HepG2 (cell line): Measurements from ENCODE around the gene SECTM1. TPM values are rescaled to one million over a fixed set of nuclear protein-coding genes. Genes with fewer than 3 reads are reported as not detected.
A peak's percentile ranks its signal among the peaks of the same experiment; 100 is the strongest.

Source experiments
- ARNT ChIP-seq: fragments of 450-650 bp; IDR thresholded peaks from 2 replicates; pipeline ENCODE4 v1.6.1; 2017
- CBX5 ChIP-seq: sonication (generic); formaldehyde crosslinking; IDR thresholded peaks from 2 replicates; pipeline ENCODE4 v1.4.0; 2020; ENCODE audit warnings: missing genetic modification reagents, borderline replicate concordance
- CENPX ChIP-seq: sonication (generic); formaldehyde crosslinking; IDR thresholded peaks from 2 replicates; pipeline ENCODE4 v1.9.0; 2021; ENCODE audit warnings: mild to moderate bottlenecking, missing genetic modification reagents, moderate library complexity
- CHD2 ChIP-seq: IDR thresholded peaks from 2 replicates; pipeline ENCODE4 v1.6.1; 2011; ENCODE audit warnings: low read depth, low read length, improper control_type of control experiment
- EHMT2 ChIP-seq: fragments of 200-600 bp; sonication (generic); IDR thresholded peaks from 2 replicates; pipeline ENCODE4 v1.7.0; 2017; ENCODE audit warnings: antibody characterized with exemption, low read depth, low read length, borderline replicate concordance
- HNRNPLL ChIP-seq: fragments of 200-400 bp; formaldehyde crosslinking; IDR thresholded peaks from 2 replicates; pipeline ENCODE4 v1.6.1; 2017; ENCODE audit warnings: mild to moderate bottlenecking, low read depth, low read length; ENCODE audit not compliant: poor library complexity, severe bottlenecking
- MED8 ChIP-seq: sonication (generic); formaldehyde crosslinking; IDR thresholded peaks from 2 replicates; pipeline ENCODE4 v1.8.1; 2023; ENCODE audit warnings: mild to moderate bottlenecking, missing genetic modification reagents; ENCODE audit not compliant: insufficient replicate concordance
- NR2F2 ChIP-seq: IDR thresholded peaks from 2 replicates; pipeline ENCODE4 v1.6.1; 2012; ENCODE audit warnings: low read depth, inconsistent platforms, borderline replicate concordance
- RXRB ChIP-seq: IDR thresholded peaks from 2 replicates; pipeline ENCODE4 v1.6.1; 2016; ENCODE audit warnings: borderline replicate concordance, missing genetic modification reagents, missing compliant biosample characterization
- TBP ChIP-seq: sonication (generic); formaldehyde crosslinking; IDR thresholded peaks from 2 replicates; pipeline ENCODE4 v1.5.0; 2020; ENCODE audit warnings: missing genetic modification reagents
- ZNF121 ChIP-seq: sonication (generic); formaldehyde crosslinking; IDR thresholded peaks from 2 replicates; pipeline ENCODE4 v1.5.0; 2020; ENCODE audit warnings: mild to moderate bottlenecking, missing genetic modification reagents
- ZNF335 ChIP-seq: sonication (generic); formaldehyde crosslinking; IDR thresholded peaks from 2 replicates; pipeline ENCODE4 v1.4.0; 2020; ENCODE audit warnings: missing genetic modification reagents
- ZNF350 ChIP-seq: sonication (generic); formaldehyde crosslinking; IDR thresholded peaks from 2 replicates; pipeline ENCODE4 v1.4.0; 2020; ENCODE audit warnings: mild to moderate bottlenecking, low read depth, missing genetic modification reagents, borderline replicate concordance
- ZNF431 ChIP-seq: sonication (generic); formaldehyde crosslinking; IDR thresholded peaks from 2 replicates; pipeline ENCODE4 v1.9.0; 2022; ENCODE audit warnings: missing genetic modification reagents, low read depth, mild to moderate bottlenecking, borderline replicate concordance
- polyA plus RNA-seq, 8 experiments: library from polyadenylated mRNA; depleted of rRNA in 3 of 8; stranded (reverse) in 7 of 8; unstranded in 1 of 8; fragments of >200 nt; fragmentation: Illumina TruSeq in 4 of 8; extraction: Trizol in 4 of 8; gene quantifications; 2 replicates each; pipeline versions ENCODE4 v1.2.1 to v1.2.3, GENCODE V29; 2011 to 2016; ENCODE audit warnings: low read depth in 4 of 8, missing spikeins in 1 of 8, mixed read lengths in 1 of 8; ENCODE audit not compliant: insufficient read depth in 1 of 8
- total RNA-seq, 5 experiments: library from RNA; depleted of rRNA; stranded (reverse); fragments of >200 nt; fragmentation: Illumina TruSeq; extraction: Trizol; gene quantifications; 2 replicates each; pipeline ENCODE4 v1.2.3, GENCODE V29; 2016; ENCODE audit warnings: low read depth in 1 of 5
- TF ChIP-seq, protein P1 (sequence below): sonication (generic); formaldehyde crosslinking; IDR thresholded peaks from 2 replicates; pipeline ENCODE4 v1.4.0; 2020; ENCODE audit warnings: low read depth, mild to moderate bottlenecking, missing genetic modification reagents
- TF ChIP-seq, protein P2 (sequence below): sonication (generic); formaldehyde crosslinking; IDR thresholded peaks from 2 replicates; pipeline ENCODE4 v1.4.0; 2020; ENCODE audit warnings: missing genetic modification reagents, mild to moderate bottlenecking, borderline replicate concordance
- TF ChIP-seq, protein P3 (sequence below): sonication (generic); formaldehyde crosslinking; IDR thresholded peaks from 2 replicates; pipeline ENCODE4 v1.4.0; 2020; ENCODE audit warnings: missing genetic modification reagents
- TF ChIP-seq, protein P4 (sequence below): sonication (generic); formaldehyde crosslinking; IDR thresholded peaks from 2 replicates; pipeline ENCODE4 v1.4.0; 2020; ENCODE audit warnings: missing genetic modification reagents
- TF ChIP-seq, protein P5 (sequence below): sonication (generic); formaldehyde crosslinking; IDR thresholded peaks from 2 replicates; pipeline ENCODE4 v1.4.0; 2020; ENCODE audit warnings: mild to moderate bottlenecking, missing genetic modification reagents

The SECTM1 gene
- total and polyA plus RNA-seq, 2 of the 13 experiments (the other 11 are each of a cell fraction or from before 2014, with no cell fraction given), result 3.5 to 5.3 TPM

DNA sequence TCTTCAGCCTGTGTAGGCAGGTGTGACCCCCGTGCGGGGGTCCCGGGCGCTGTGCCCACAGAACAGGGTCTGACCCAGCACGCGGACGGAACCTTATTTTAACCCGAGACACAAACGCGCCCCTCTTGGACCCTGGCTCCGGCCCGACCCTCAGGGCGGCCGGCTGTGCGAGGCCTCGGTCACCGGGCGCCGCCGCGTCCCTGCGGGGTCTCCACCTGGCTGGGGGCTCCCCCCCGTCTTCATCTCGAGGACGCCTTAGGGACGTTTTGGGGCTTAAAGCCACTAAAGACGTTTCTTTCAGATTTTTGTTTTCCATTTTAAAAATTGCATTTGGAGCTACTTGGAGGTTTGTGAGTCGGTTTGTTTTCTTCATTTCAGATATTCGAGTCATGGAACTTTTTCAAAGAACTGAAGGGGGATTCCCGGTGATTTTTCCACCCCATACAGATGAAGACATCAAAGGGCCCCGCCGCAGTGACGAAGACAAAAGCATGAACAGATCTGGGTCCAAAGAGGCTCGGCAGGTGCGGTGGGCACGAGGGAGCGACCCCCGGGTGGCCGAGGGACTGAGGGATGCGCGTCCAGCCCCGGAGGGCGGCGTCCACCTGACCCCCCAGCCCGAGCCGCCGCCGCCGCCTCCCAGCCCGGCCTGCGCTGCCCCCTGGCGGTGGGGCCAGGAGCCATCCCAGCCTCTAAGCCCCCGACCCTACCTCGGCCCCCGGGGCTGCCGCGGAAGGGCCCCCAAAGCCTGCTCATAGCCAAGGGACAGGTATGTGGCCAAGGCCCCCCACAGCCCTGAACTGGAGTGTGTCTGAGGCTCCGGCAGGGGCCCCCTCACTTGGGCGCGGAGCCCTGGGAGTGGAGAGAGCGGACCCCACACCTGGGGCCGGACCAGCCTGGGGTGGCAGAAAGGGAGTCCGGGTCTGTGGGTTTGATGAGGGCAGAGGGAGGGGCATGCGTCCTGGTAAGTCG is 12.3 kb downstream of the SECTM1 start (continued):
- TF ChIP-seq, protein P1, sequence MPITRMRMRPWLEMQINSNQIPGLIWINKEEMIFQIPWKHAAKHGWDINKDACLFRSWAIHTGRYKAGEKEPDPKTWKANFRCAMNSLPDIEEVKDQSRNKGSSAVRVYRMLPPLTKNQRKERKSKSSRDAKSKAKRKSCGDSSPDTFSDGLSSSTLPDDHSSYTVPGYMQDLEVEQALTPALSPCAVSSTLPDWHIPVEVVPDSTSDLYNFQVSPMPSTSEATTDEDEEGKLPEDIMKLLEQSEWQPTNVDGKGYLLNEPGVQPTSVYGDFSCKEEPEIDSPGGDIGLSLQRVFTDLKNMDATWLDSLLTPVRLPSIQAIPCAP (CRISPR knock-in tag), result no peak
- TF ChIP-seq HNRNPLL, result peak; percentile 9
- TF ChIP-seq, protein P2, sequence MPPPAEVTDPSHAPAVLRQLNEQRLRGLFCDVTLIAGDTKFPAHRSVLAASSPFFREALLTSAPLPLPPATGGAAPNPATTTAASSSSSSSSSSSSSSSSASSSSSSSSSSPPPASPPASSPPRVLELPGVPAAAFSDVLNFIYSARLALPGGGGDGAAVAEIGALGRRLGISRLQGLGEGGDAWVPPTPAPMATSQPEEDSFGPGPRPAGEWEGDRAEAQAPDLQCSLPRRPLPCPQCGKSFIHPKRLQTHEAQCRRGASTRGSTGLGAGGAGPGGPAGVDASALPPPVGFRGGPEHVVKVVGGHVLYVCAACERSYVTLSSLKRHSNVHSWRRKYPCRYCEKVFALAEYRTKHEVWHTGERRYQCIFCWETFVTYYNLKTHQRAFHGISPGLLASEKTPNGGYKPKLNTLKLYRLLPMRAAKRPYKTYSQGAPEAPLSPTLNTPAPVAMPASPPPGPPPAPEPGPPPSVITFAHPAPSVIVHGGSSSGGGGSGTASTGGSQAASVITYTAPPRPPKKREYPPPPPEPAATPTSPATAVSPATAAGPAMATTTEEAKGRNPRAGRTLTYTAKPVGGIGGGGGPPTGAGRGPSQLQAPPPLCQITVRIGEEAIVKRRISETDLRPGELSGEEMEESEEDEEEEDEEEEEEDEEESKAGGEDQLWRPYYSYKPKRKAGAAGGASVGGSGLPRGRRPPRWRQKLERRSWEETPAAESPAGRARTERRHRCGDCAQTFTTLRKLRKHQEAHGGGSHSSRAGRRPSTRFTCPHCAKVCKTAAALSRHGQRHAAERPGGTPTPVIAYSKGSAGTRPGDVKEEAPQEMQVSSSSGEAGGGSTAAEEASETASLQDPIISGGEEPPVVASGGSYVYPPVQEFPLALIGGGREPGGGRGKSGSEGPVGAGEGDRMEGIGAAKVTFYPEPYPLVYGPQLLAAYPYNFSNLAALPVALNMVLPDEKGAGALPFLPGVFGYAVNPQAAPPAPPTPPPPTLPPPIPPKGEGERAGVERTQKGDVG (CRISPR knock-in tag), result peak; percentile 55; the same call in 1 of the 2 replicates
- TF ChIP-seq ARNT, result no peak
- TF ChIP-seq, protein P3, sequence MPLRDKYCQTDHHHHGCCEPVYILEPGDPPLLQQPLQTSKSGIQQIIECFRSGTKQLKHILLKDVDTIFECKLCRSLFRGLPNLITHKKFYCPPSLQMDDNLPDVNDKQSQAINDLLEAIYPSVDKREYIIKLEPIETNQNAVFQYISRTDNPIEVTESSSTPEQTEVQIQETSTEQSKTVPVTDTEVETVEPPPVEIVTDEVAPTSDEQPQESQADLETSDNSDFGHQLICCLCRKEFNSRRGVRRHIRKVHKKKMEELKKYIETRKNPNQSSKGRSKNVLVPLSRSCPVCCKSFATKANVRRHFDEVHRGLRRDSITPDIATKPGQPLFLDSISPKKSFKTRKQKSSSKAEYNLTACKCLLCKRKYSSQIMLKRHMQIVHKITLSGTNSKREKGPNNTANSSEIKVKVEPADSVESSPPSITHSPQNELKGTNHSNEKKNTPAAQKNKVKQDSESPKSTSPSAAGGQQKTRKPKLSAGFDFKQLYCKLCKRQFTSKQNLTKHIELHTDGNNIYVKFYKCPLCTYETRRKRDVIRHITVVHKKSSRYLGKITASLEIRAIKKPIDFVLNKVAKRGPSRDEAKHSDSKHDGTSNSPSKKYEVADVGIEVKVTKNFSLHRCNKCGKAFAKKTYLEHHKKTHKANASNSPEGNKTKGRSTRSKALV (CRISPR knock-in tag), result no peak
- TF ChIP-seq CHD2, result no peak
- TF ChIP-seq CBX5 (CRISPR knock-in tag), result no peak
- TF ChIP-seq MED8 (CRISPR knock-in tag), result peak; percentile 27
- TF ChIP-seq, protein P4, sequence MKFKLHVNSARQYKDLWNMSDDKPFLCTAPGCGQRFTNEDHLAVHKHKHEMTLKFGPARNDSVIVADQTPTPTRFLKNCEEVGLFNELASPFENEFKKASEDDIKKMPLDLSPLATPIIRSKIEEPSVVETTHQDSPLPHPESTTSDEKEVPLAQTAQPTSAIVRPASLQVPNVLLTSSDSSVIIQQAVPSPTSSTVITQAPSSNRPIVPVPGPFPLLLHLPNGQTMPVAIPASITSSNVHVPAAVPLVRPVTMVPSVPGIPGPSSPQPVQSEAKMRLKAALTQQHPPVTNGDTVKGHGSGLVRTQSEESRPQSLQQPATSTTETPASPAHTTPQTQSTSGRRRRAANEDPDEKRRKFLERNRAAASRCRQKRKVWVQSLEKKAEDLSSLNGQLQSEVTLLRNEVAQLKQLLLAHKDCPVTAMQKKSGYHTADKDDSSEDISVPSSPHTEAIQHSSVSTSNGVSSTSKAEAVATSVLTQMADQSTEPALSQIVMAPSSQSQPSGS, result no peak
- no peak for TF ChIP-seq TBP (CRISPR knock-in tag)
- no peak for TF ChIP-seq CENPX
- TF ChIP-seq RXRB, result no peak
- TF ChIP-seq NR2F2, result no peak; the same call in 1 of the 2 replicates
- TF ChIP-seq EHMT2, result no peak
- TF ChIP-seq, protein P5, sequence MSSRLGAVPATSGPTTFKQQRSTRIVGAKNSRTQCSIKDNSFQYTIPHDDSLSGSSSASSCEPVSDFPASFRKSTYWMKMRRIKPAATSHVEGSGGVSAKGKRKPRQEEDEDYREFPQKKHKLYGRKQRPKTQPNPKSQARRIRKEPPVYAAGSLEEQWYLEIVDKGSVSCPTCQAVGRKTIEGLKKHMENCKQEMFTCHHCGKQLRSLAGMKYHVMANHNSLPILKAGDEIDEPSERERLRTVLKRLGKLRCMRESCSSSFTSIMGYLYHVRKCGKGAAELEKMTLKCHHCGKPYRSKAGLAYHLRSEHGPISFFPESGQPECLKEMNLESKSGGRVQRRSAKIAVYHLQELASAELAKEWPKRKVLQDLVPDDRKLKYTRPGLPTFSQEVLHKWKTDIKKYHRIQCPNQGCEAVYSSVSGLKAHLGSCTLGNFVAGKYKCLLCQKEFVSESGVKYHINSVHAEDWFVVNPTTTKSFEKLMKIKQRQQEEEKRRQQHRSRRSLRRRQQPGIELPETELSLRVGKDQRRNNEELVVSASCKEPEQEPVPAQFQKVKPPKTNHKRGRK (CRISPR knock-in tag), result no peak
- TF ChIP-seq ZNF121, result no peak
- TF ChIP-seq ZNF335 (CRISPR knock-in tag), result no peak
- TF ChIP-seq ZNF350 (CRISPR knock-in tag), result no peak; the same call in 1 of the 2 replicates
- peak; percentile 55; the same call in 1 of the 2 replicates for TF ChIP-seq ZNF431 (CRISPR knock-in tag)
